ENCODE results near the gene TGFBR1.

DNA sequence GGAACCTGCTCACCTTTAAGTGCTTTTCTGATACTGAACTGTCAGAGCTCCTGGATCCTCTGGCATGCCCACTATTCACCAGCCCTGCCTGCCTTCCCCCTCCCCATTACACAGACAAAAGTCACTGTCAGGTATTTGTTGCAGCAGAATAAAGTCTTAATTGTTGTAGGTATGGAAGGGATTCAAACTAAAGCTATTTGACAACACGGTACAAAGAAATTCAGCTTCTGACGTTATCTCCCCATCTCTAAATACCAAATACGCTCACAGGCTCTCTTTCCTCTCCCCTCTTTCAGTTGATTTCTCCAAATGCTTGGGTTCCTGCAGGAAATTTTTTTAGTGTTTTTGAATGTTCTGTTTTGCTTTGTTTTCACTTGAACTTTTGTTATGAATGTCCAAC lies 9.3 kb upstream of the TGFBR1 start:
- TF ChIP-seq, protein P1, sequence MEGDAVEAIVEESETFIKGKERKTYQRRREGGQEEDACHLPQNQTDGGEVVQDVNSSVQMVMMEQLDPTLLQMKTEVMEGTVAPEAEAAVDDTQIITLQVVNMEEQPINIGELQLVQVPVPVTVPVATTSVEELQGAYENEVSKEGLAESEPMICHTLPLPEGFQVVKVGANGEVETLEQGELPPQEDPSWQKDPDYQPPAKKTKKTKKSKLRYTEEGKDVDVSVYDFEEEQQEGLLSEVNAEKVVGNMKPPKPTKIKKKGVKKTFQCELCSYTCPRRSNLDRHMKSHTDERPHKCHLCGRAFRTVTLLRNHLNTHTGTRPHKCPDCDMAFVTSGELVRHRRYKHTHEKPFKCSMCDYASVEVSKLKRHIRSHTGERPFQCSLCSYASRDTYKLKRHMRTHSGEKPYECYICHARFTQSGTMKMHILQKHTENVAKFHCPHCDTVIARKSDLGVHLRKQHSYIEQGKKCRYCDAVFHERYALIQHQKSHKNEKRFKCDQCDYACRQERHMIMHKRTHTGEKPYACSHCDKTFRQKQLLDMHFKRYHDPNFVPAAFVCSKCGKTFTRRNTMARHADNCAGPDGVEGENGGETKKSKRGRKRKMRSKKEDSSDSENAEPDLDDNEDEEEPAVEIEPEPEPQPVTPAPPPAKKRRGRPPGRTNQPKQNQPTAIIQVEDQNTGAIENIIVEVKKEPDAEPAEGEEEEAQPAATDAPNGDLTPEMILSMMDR (conservative IDR thresholded peaks at IDR 0.05): no peak
- TF ChIP-seq ZFX (IDR thresholded peaks at IDR 0.05): no peak
